HTR-8/SVneo (cell line): Measurements from ENCODE around the gene YWHAH.

Experiments used
- DNase-seq: peaks from one replicate; pipeline ENCODE4 v3.0.0; 2011; ENCODE audit warnings: low spot score, mixed read lengths; ENCODE audit not compliant: insufficient read length
- FAIRE-seq: peaks from 2 replicates; lab custom pipeline; 2011; peaks lifted over from hg19 to GRCh38; lab: Jason Lieb, UNC

The YWHAH gene

GRCh38 chr22:31943978-31944699, at the start of gene YWHAH:
YWHAH (plus strand) TSS chr22:31944535; CDS start chr22:31944734, 199 bp downstream.
- FAIRE-seq = peak; percentile 71
- peak; percentile 74 for DNase-seq

DNA sequence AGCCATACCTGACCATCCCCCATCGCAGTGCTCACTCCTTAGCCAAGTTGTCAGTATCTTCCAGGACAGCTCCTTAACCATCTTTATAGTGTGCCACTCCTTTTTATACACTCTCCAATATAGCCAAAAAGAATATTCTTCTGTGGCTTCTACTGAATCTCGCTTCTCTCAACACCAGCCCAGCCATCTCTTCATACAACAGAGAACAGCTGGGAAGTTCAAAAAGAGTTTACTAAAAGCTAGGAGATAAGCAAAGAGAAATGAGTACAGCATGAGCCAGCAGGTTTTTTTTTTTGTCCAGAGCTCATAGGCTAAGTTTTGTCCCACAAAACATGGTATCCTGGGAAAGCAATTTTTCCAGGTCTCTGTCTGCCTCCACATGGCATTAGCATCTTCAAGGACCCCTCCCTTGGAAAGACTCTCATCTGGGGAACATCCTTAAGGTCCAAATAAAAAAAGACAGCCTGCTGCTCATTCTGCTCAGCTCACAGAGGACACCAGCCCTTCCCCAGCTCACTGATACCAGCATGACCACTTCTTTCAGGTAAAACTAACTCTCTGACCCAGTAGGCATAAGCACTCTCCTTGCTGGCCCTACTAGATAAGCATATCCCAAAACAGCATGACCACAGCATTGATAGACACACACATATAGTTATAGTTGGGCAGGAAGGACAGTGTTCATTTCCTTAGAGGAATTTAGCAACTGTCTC, 48.8 kb upstream of the YWHAH start:
- FAIRE-seq = no peak
- no peak for DNase-seq

- no peak for FAIRE-seq
- DNase-seq = no peak
These were observed 47.9 kb upstream of the YWHAH start for GRCh38 chr22:31896472-31896871.

GRCh38 chr22:31897842-31898805, 46.2 kb upstream of the YWHAH start:
- FAIRE-seq (no peak), DNase-seq (no peak)

GRCh38 chr22:31898926-31899325, 45.4 kb upstream of the YWHAH start:
- DNase-seq = no peak
- no peak for FAIRE-seq

- no peak for DNase-seq
- FAIRE-seq = no peak
These were observed 44.7 kb upstream of the YWHAH start for GRCh38 chr22:31899669-31900068.

- DNase-seq (no peak), FAIRE-seq (no peak)
These were observed 42.8 kb upstream of the YWHAH start for GRCh38 chr22:31901388-31902137.

- FAIRE-seq = no peak
- no peak for DNase-seq
These were observed 39.7 kb upstream of the YWHAH start for GRCh38 chr22:31904651-31905050.

GRCh38 chr22:31905356-31905755, 39.0 kb upstream of the YWHAH start:
- FAIRE-seq (no peak), DNase-seq (no peak)

DNA sequence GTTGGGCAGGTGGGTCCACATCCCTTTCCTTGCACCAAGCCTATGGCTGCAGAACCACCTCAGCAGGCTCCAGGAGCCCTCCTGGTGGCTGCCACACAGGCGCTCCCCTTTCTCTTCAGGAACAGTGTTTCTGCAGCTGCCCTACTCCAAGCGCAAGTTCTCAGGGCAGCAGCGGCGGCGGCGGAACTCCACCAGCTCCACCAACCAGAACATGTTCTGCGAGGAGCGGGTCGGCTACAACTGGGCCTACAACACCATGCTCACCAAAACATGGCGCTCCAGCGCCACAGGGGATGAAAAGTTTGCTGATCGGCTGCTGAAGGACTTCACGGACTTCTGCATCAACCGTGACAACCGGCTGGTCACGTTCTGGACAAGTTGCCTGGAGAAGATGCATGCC, 38.2 kb upstream of the YWHAH start:
- FAIRE-seq (no peak), DNase-seq (no peak)

DNA sequence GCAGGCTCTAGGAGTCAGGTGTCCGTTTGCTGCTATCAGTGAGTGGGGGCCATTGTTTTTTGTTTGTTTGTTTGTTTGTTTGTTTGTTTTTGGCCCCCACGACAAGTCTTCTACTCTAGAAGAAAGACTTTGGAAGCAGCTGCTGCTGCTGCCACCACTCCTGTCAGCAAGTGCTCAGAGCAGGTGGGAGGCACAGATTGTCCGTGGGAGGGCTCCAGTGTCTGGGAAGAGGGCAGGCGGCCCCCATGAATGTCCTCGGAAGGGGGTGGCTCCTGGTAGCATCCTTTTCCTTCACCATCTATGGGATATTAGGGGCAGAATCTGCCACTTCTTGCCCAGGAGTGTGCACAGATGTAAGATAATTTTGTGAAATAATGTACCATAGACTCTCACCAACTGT, 37.8 kb upstream of the YWHAH start:
- FAIRE-seq = no peak
- DNase-seq = no peak

DNA sequence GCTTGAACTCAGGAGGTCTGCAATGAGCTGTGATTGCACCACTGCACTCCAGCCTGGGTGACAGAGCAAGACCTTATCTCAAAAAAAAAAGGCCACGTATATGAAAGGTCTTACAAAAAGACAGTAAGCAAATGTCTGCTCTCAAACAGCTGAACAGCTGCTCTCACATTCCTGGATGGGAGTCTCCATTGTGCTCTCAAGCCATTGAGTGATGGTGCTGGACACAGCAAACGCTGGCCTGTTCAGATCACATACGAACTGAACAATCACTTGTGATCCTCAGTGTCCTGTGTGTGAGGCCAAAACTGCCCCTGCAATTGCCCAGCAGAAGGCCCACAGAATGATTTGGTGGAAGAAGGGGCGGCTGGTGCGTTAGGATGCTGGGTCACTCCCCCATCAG, 34.4 kb upstream of the YWHAH start:
- FAIRE-seq = no peak
- no peak for DNase-seq

- no peak for DNase-seq
- FAIRE-seq = no peak
These were observed 32.5 kb upstream of the YWHAH start for GRCh38 chr22:31911565-31912406.

- DNase-seq (no peak), FAIRE-seq (no peak)
These were observed 32.0 kb upstream of the YWHAH start for GRCh38 chr22:31912407-31912743.

DNA sequence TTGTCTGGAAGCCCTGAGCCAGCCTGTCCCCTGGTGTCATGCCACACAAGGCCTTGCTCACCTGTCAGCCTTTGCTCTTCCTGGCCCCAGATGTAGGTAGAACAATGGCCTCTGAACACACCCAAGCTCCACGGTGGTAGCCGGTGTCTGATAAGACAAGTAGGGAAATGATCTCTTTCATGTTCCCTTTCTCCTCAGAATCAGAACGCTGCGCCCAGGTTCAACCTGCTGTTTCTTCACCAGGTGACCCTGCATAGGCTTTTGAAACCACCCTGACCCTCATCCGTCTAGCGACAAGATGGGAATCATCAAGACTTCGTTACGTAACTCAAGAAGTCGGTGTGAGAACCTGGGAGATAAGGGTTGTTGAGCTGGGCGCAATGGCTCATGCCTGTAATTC, 28.7 kb upstream of the YWHAH start:
- no peak for DNase-seq
- FAIRE-seq = no peak

DNA sequence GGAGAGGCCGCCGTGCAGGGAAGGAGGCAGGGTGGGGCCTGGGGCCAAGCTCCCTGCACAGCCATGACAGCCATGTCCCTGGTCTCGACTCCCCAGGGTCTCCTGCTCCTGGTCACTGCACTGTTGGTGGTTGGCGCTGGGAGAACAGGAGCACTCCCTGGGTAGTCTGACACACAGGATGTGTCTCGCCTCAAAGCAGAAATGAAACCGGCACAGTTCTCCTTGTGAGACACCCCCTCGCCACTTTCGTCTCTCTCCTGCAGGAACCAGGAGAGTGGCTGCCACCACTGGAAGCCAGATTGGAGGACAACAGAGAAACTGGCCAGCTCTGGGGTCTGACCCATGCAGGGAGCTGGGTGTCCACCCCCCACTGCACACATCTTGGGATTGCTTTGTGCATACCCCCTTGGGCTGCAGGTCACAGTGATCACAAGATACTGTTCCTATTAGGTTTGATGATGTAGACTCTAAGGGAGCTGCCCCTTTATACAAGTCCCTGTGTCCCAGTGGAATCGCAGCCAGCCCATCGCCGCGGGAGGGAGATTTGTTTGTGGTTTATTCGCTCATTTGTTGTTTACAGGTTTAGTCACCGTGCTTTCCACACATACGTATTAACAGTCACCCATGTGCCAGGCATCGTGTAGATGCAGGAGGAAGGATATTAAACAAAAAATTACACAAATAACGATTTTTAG, 27.0 kb upstream of the YWHAH start:
- FAIRE-seq (no peak), DNase-seq (no peak)

- no peak for FAIRE-seq
These were observed 24.6 kb upstream of the YWHAH start for GRCh38 chr22:31919730-31920129.

DNA sequence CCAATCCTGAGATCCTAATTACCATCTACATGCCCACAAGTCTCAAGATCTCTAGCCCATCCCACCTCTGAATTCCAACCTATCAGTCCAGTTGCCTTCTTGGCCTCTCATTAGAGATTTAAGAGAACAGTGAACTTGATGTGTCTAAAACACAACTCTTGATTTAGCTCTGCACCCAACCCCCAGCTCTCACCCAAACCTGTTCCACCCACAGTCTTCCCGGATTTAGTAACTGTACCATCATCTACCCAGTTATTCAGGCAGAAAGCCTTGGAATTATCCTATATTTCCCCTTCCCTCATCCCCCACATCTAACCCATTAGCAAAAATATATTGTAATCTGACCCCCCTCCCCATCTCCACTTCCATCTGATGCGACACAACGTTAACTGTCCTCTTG, 24.0 kb upstream of the YWHAH start:
- FAIRE-seq (no peak), DNase-seq (no peak)

More at GRCh38 chr22:31919730-31920129, 24.6 kb upstream of the YWHAH start:
- no peak for DNase-seq

DNA sequence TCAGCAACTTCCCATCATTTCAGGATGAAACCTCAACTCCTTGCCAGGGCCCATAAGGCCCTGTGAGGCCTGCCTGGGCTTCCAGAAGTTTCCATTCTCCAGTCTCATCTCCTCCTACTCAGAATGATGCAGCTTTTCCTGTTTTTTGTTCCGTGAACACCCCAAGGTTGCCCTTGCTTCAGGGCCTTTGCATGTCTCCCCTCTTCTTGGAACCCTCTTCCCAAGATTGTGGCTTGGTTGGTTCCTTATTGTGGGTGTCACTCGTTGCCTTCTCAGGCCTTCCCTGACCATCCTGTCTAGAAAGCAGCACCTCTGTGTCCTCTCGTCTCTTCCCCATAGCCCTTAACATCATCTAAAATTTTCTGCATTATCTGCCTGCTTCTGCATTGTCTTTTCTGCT, 23.2 kb upstream of the YWHAH start:
- DNase-seq = no peak
- FAIRE-seq = no peak
